WI38 (cell line): ENCODE measurements around the gene ERN2.
"Not testable (repeated sequence)": the region's sequence is repeated elsewhere in the genome, so short reads cannot be mapped to it uniquely, and the experiment has no call there.

ENCODE experiments used
- H3K4me3 ChIP-seq: 2 replicates; pipeline ENCODE4 v1.5.1; 2011; ENCODE audit warnings: low read depth, mild to moderate bottlenecking, control low read depth, low read length
- CTCF ChIP-seq: IDR thresholded peaks from 2 replicates; pipeline ENCODE4 v1.5.1; 2012; ENCODE audit warnings: low read depth, mild to moderate bottlenecking, control low read depth, low read length

ERN2 gene

GRCh38 chr16:23712976-23713375, at the start of gene ERN2:
Gene ERN2, minus strand, starts transcription at chr16:23713222. Its CDS starts 35 bp downstream, at chr16:23713187.
- no peak for TF ChIP-seq CTCF
- H3K4me3 ChIP-seq, result no peak within 1 kb of the TSS

DNA sequence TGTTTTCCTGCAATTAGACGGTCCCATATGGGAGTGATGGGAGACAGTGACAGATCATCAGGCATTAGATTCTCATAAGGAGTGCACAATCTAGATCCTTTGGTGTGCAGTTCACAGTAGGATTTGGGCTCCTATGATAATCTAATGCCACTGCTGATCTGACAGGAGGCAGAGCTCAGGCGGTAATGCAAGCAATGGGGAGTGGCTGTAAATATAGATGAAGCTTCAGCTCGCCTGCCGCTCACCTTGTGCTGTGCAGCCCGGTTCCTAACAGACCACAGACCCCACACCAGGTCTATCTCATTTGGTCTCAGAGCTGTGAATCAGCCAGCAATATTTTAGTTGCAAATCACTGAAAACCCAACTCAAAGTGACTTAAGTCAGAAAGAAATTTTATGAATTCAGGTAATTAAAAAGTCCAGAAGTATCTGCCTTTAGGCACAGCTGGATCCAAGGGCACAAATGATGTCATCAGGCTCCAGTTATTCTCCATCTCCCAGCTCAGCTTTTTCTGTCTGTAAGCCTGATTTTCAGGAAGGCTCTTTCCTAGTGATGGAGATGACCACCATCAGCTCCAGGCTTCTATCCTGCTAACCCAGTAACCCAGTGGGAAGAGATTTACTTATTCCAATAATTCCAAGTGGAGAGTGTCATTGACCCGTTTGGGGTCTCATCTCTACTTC, 45.1 kb upstream of the ERN2 start:
- no peak overlapping the region for H3K4me3 ChIP-seq
- no peak for TF ChIP-seq CTCF

DNA sequence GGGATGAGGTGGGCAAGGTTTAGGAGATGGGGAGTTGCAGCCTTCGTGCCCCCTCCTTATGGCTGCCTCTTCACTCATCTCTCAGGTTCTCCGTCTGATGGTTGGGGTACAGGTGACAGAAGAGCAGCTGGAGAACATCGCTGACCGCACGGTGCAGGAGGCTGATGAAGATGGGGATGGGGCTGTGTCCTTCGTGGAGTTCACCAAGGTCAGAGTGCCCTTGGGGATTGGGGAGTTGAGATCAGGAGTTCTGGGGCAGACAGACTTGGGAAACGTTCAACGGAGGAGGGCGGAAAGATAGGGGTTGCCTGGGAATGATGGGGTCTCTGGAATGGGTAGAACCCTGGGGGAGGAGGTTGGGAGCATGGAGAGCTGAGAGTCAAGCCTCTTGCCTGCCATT, 44.1 kb upstream of the ERN2 start:
- TF ChIP-seq CTCF, result no peak

DNA sequence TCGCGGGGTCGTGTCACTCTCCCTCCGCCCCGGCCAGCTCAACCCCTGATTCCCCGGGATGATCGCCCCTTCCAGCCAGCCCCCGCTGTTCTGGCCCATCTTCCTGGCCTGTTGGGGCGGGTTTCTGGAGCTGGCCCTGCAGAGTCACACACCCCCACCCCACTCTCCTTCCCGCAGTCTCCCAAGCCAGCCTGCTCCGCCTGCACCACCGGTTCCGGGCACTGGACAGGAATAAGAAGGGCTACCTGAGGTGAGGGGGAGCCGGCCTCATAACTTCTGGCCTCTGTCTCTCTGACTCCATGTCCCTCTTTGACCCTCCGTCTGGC, 42.4 kb upstream of the ERN2 start:
- no peak overlapping the region for H3K4me3 ChIP-seq
- TF ChIP-seq CTCF, result no peak

More for the DNA sequence above, 44.1 kb upstream of the ERN2 start:
- H3K4me3 ChIP-seq, result no peak overlapping the region

DNA sequence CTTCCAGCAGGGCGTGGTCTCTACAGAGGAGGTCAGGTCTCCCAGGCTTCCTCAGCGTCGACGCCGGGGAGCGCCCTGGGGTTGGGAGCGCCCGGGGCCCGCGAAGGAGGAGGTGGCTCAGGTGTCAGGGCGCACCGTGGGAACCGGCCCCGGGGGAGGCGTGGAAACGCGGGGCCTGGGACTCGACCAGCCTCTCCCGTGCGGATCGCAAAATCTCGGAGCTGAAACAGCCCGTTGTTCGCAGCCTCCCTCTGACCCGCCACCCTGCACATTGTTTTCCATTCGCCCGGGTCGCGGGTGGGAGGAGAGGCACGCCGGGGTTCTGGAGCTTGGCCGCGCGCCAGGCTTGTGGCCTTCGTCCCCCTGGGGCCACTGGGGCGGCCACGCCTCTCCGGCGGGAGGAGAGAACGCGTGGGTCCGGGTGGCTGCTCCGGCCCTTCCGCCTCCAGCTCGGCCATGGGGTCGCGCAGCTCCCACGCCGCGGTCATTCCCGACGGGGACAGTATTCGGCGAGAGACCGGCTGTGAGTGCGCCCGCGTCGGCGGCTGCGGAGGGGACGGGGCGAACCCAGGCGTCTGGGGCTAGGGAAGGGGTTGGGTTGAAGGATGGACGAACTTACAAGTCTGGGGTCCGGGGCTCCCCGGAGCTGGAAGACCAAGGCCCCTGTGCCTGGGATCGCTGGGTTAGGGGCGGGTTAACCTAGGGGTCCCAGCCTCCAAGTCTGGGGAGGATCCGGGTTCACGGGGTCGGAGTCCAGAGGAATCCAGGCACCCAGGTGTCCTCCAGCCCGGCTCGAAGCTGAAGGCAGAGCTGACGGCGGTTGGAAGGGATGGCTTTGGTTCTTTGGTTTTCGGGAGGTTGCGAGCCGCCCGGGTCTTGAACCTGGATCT, 41.8 kb upstream of the ERN2 start, which contains the start of gene CHP2:
CHP2 (plus strand) TSS at position 433 of the 890 bp plus-strand sequence; CDS start at position 457, 24 bp downstream.
- H3K4me3 ChIP-seq, result no peak within 1 kb of the TSS
- TF ChIP-seq CTCF, result no peak

DNA sequence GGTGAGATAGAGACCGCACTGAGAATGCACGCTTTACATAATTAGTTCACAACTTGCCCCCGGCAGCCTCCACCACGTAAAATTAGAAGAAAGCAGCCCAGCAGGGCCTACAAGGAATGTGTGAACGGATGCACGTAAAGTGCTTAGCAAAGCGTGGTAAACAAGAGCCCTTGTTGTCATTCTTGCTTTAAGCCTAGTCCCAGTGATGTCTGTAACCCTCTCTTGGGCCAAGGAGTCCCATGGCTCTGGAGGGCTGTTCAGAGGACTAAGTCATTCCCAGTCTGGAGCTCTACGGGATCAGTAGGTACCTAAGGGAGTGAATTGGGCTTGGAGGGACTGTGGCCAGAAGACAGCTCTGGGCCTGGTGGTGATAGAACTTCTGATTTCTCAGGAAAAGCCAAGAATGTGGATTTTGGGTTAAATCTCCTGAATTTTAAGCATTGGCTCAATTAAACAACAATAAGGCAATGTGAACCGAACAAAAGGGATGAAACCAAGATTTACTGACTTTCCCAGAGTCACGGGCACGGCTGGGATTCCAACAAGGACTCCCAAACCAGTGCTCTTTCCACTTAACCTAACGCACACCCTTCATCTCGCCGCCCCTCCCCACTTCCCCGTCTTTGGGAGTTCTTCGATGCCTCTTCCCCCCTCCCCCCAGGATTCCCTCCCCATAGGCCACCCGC, 41.0 kb upstream of the ERN2 start:
- H3K4me3 ChIP-seq, result no peak overlapping the region
- no peak for TF ChIP-seq CTCF

- H3K4me3 ChIP-seq, result not testable (repeated sequence)
Observed at GRCh38 chr16:23751053-23751452, 38.0 kb upstream of the ERN2 start.
